Adrenal gland (tissue), 12 donors: ENCODE measurements around the gene KDM2A. TPM values are rescaled to one million over a fixed set of nuclear protein-coding genes. Genes with fewer than 3 reads are reported as not detected.

Source experiments
- DNase-seq, 7 donors: peaks; one replicate each; pipeline ENCODE4 v3.0.0-alpha.2; 2019 to 2020
- H3K27ac ChIP-seq, 5 donors: fragments of 200-600 bp; sonication (generic) in 4 of 5; 1 replicate in 3 of 5; 2 replicates in 2 of 5; pipeline versions ENCODE4 v1.5.1 to v1.8.0; 2016 to 2020; ENCODE audit warnings: mild to moderate bottlenecking in 1 of 5
- H3K27me3 ChIP-seq: fragments of 200-600 bp; 2 replicates; pipeline ENCODE4 v1.8.0; 2021
- H3K36me3 ChIP-seq, 2 donors: fragments of 200-600 bp; replicated peaks in 1 of 2; 1 replicate in 1 of 2; 2 replicates in 1 of 2; pipeline versions ENCODE4 v1.5.1 to v1.8.0; 2018 to 2022
- H3K4me1 ChIP-seq, 2 donors: fragments of 200-600 bp; replicated peaks in 1 of 2; 1 replicate in 1 of 2; 2 replicates in 1 of 2; pipeline versions ENCODE4 v1.5.1 to v1.8.0; 2018 to 2021
- H3K4me3 ChIP-seq, 4 donors: fragments of 200-600 bp; sonication (generic) in 3 of 4; one replicate each; pipeline ENCODE4 v1.5.1; 2016 to 2018
- H3K9me3 ChIP-seq, 3 donors: fragments of 200-600 bp; sonication (generic) in 1 of 3; replicated peaks in 1 of 3; 1 replicate in 2 of 3; 2 replicates in 1 of 3; pipeline versions ENCODE4 v1.5.1 to v1.8.0; 2016 to 2021
- CTCF ChIP-seq, 6 experiments: fragments of 450-650 bp in 4 of 6; fragments of 200-600 bp in 2 of 6; sonication (generic) in 1 of 6; IDR thresholded peaks; 1 replicate in 5 of 6; 2 replicates in 1 of 6; pipeline versions ENCODE4 v1.5.1 to v1.8.0; 2016 to 2021; ENCODE audit warnings: antibody characterized with exemption in 6 of 6, mild to moderate bottlenecking in 2 of 6, moderate library complexity in 1 of 6
- POLR2A ChIP-seq, 2 donors: fragments of 450-650 bp; IDR thresholded peaks; one replicate each; pipeline ENCODE4 v1.6.1; 2017; ENCODE audit warnings: antibody characterized with exemption in 2 of 2, mild to moderate bottlenecking in 2 of 2, moderate library complexity in 1 of 2
- WGBS, 4 donors: extraction: QIAGEN DNeasy Blood & Tissue Kit in 2 of 4; methylation state at CpG; one replicate each; pipeline versions ENCODE4 v1.1.5 to v1.1.7; 2013 to 2017; 5-methylcytosine and 5-hydroxymethylcytosine counted together
- intact Hi-C, 2 donors: fragments of 100-400 bp; cut with DNase I; formaldehyde crosslinking; loops; one replicate each; pipeline versions ENCODE4 v1.14.1 to v1.15.0; 2022 to 2023
- polyA plus RNA-seq, 3 donors: library from polyadenylated mRNA; stranded (reverse); fragments of 200-250 nt in 2 of 3; fragments of 350-450 nt in 1 of 3; fragmentation: Illumina TruSeq in 1 of 3; extraction: RNeasy Lipid Tissue Mini Kit (QIAGEN cat#74804) in 1 of 3; gene quantifications; one replicate each; pipeline ENCODE4 v1.2.3, GENCODE V29; 2013 to 2014
- total RNA-seq, 9 donors: library from RNA; depleted of rRNA in 4 of 9; stranded (reverse); fragments of >200 nt in 4 of 9; fragments of 120-200 nt in 1 of 9; fragmentation: NEBNext Ultra II Directional in 1 of 9; extraction: Animal tissue kit (Norgen Biotek cat#: 25700) in 1 of 9; gene quantifications; one replicate each; pipeline versions ENCODE4 v1.1.0 to v1.2.4, GENCODE V29; 2013 to 2023
- donor health status: healthy with polysubstance abuse.
- donor health status: Bipolar disorder and iron deficiency.
- donor health status: DM: yes; HTN: yes; CAD: no.
- donor health status: DM: no; HTN: no; CAD: no.
- donor health status: DM: no; HTN: no; CAD: no.
- donor health status: DM: yes; HTN: yes; CAD: no.

KDM2A gene
- total and polyA plus RNA-seq, 12 donors: 30.6 to 65.3 (median 45.7) TPM

GRCh38 chr11:67154726-67155125 lies 35.7 kb downstream of the KDM2A start:
- H3K27ac ChIP-seq: no peak overlapping the region
- H3K4me1 ChIP-seq: peaks cover 0 to 20% of the 10 kb centered on the region in 2 donors
- H3K27me3 ChIP-seq: no peaks in the 10 kb centered on the region
- no peak for TF ChIP-seq CTCF (IDR thresholded peaks at IDR 0.05)
- no peak for TF ChIP-seq POLR2A (IDR thresholded peaks at IDR 0.05)
- DNase-seq: no peak
- H3K9me3 ChIP-seq: no peaks in the 10 kb centered on the region
- peaks cover 0 to 20% of the 10 kb centered on the region in 2 donors for H3K36me3 ChIP-seq
- 95 to 98% (median 97%) methylated on average over 2 of the region's 2 CpGs for WGBS, 4 donors
- intact Hi-C loops: no loop called here
- no peak overlapping the region for H3K4me3 ChIP-seq

- intact Hi-C loops: no loop called here
- WGBS, 4 donors: 93 to 99% (median 95%) methylated on average over 4 of the region's 4 CpGs
These were observed 38.6 kb downstream of the KDM2A start for GRCh38 chr11:67157691-67158090.

GRCh38 chr11:67158221-67158620 lies 39.2 kb downstream of the KDM2A start:
- Histone ChIP-seq H3K27ac (no peak overlapping the region), H3K36me3 (no peaks in the 10 kb centered on the region), H3K4me3 (no peak overlapping the region), H3K4me1 (peaks cover 0 to 30% of the 10 kb centered on the region in 2 donors), H3K27me3 (no peaks in the 10 kb centered on the region), H3K9me3 (no peaks in the 10 kb centered on the region)
- 75 to 90% (median 81%) methylated on average over 2 of the region's 2 CpGs for WGBS, 4 donors
- no peak for DNase-seq
- intact Hi-C loops: no loop called here
- TF ChIP-seq POLR2A (IDR thresholded peaks at IDR 0.05) (no peak), CTCF (IDR thresholded peaks at IDR 0.05) (no peak)

More at GRCh38 chr11:67157691-67158090, 38.6 kb downstream of the KDM2A start:
- H3K36me3 ChIP-seq: no peaks in the 10 kb centered on the region
- no peak overlapping the region for H3K27ac ChIP-seq
- H3K4me1 ChIP-seq: peaks cover 0 to 30% of the 10 kb centered on the region in 2 donors
- no peak overlapping the region for H3K4me3 ChIP-seq
- TF ChIP-seq POLR2A (IDR thresholded peaks at IDR 0.05) (no peak), CTCF (IDR thresholded peaks at IDR 0.05) (no peak)
- DNase-seq: no peak
- H3K9me3 ChIP-seq: no peaks in the 10 kb centered on the region
- H3K27me3 ChIP-seq: no peaks in the 10 kb centered on the region

- intact Hi-C loops: no loop called here
- no peak overlapping the region for H3K27ac ChIP-seq
- DNase-seq: no peak
- no peaks in the 10 kb centered on the region for H3K9me3 ChIP-seq
- no peak overlapping the region for H3K4me3 ChIP-seq
- H3K36me3 ChIP-seq: no peaks in the 10 kb centered on the region
- no peaks in the 10 kb centered on the region for H3K27me3 ChIP-seq
- 63 to 87% (median 78%) methylated on average over 2 of the region's 2 CpGs for WGBS, 4 donors
- H3K4me1 ChIP-seq: peaks cover 2 to 30% of the 10 kb centered on the region in 2 donors
- TF ChIP-seq CTCF (IDR thresholded peaks at IDR 0.05) (no peak), POLR2A (IDR thresholded peaks at IDR 0.05) (no peak)
These were observed 41.0 kb downstream of the KDM2A start for GRCh38 chr11:67160045-67160444.
